Thymus (tissue), 11 donors: ENCODE results near the gene GOLGA6B. TPM values are rescaled to one million over a fixed set of nuclear protein-coding genes. Genes with fewer than 3 reads are reported as not detected.
"Not testable (repeated sequence)": the region's sequence is repeated elsewhere in the genome, so short reads cannot be mapped to it uniquely, and the experiment has no call there.

Experiments used
- DNase-seq, 9 donors: peaks; one replicate each; pipeline ENCODE4 v3.0.0-alpha.2; 2013; ENCODE audit warnings: low spot score in 9 of 9, low read depth in 6 of 9, missing footprints in 1 of 9
- H3K27ac ChIP-seq, 2 donors: one replicate each; pipeline ENCODE4 v1.5.1; 2013; ENCODE audit warnings: control low read depth in 1 of 2, low read depth in 1 of 2, low read length in 1 of 2, mild to moderate bottlenecking in 1 of 2, moderate library complexity in 1 of 2
- H3K27me3 ChIP-seq, 2 donors: one replicate each; pipeline ENCODE4 v1.5.1; 2013; ENCODE audit warnings: low read length in 1 of 2; ENCODE audit not compliant: control insufficient read depth in 2 of 2, insufficient read depth in 1 of 2
- H3K36me3 ChIP-seq, 2 donors: one replicate each; pipeline ENCODE4 v1.5.1; 2013; ENCODE audit warnings: low read length in 1 of 2, mild to moderate bottlenecking in 1 of 2, moderate library complexity in 1 of 2; ENCODE audit not compliant: control insufficient read depth in 2 of 2, insufficient read depth in 2 of 2
- H3K4me1 ChIP-seq, 2 donors: one replicate each; pipeline ENCODE4 v1.5.1; 2013; ENCODE audit warnings: low read length in 2 of 2; ENCODE audit not compliant: control insufficient read depth in 2 of 2, insufficient read depth in 2 of 2
- H3K4me3 ChIP-seq, 2 donors: one replicate each; pipeline ENCODE4 v1.5.1; 2013; ENCODE audit warnings: low read length in 2 of 2, control low read depth in 1 of 2, mild to moderate bottlenecking in 1 of 2
- H3K9me3 ChIP-seq, 2 donors: one replicate each; pipeline ENCODE4 v1.5.1; 2013; ENCODE audit warnings: low read length in 1 of 2, mild to moderate bottlenecking in 1 of 2; ENCODE audit not compliant: control insufficient read depth in 2 of 2, insufficient read depth in 1 of 2
- WGBS: extraction: QIAGEN DNeasy Blood & Tissue Kit; methylation state at CpG from one replicate; pipeline ENCODE4 v1.1.7; 2013; 5-methylcytosine and 5-hydroxymethylcytosine counted together
- polyA plus RNA-seq: library from polyadenylated mRNA; stranded (reverse); fragments of 200-250 nt; gene quantifications from one replicate; pipeline ENCODE4 v1.2.3, GENCODE V29; 2013
- total RNA-seq: library from RNA; stranded (reverse); fragments of 120-200 nt; gene quantifications from one replicate; pipeline ENCODE4 v1.2.4, GENCODE V29; 2013
- donor health status: healthy.

The GOLGA6B gene
- total and polyA plus RNA-seq, 2 donors: not detected

DNA sequence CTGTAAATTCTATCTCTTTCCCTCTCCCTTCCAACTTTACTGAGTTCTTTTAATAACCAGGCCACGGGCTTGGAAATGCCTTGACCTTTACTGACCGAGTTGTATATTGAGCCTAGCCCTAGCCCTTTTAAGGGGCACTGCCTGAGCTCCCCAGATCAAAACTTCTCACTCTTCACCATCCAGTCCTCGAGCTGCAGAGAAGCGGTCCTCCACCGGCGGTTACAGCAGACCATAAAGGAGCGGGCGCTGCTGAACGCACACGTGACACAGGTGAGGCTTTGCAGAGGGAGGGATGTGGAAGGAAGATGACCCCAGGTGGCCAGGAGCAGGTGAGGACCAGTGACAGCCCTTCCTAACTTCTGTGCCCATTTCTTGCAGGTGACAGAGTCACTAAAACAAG lies 6.6 kb downstream of the GOLGA6B start:
- not testable (repeated sequence) for DNase-seq, H3K4me3 ChIP-seq, H3K9me3 ChIP-seq, H3K36me3 ChIP-seq, H3K4me1 ChIP-seq, H3K27ac ChIP-seq, H3K27me3 ChIP-seq
- WGBS: 91% methylated on average over 8 of the region's 10 CpGs

GRCh38 chr15:72663931-72664330 lies 9.4 kb downstream of the GOLGA6B start:
- whole genome bisulfite sequencing: no CpG with 5 or more reads among the region's 8 CpGs
- not testable (repeated sequence) for H3K27ac ChIP-seq, H3K4me3 ChIP-seq, H3K4me1 ChIP-seq, H3K27me3 ChIP-seq, H3K36me3 ChIP-seq, H3K9me3 ChIP-seq, DNase-seq

- not testable (repeated sequence) for DNase-seq, H3K4me1 ChIP-seq, H3K27ac ChIP-seq, H3K4me3 ChIP-seq, H3K27me3 ChIP-seq, H3K9me3 ChIP-seq, H3K36me3 ChIP-seq
- 85% methylated on average over 5 of the region's 11 CpGs for WGBS
These were observed 11.2 kb downstream of the GOLGA6B start for GRCh38 chr15:72665706-72666105.

DNA sequence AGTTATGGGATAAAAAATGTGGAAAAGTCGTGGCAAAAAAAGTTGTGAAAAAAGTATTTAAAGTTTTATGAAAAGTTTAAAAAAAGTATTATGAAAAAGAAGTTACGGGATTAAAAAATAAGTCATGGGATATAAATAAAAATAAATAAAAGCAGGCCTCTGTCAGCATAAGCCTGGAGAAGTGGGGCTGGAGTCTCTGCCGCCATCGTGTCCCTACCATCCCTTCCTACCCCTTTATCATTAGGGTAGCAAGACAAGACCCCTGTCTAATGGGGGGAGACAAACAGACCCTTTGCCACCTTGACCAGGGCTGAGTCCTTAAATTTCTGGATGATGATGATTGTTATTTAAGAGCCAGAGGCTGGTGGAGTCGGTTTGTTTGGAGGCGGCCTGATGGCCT lies 15.3 kb downstream of the GOLGA6B start:
- not testable (repeated sequence) for H3K4me1 ChIP-seq, H3K9me3 ChIP-seq, DNase-seq, H3K4me3 ChIP-seq, H3K27me3 ChIP-seq, H3K36me3 ChIP-seq, H3K27ac ChIP-seq
- WGBS: 93% methylated on average over 5 of the region's 6 CpGs

DNA sequence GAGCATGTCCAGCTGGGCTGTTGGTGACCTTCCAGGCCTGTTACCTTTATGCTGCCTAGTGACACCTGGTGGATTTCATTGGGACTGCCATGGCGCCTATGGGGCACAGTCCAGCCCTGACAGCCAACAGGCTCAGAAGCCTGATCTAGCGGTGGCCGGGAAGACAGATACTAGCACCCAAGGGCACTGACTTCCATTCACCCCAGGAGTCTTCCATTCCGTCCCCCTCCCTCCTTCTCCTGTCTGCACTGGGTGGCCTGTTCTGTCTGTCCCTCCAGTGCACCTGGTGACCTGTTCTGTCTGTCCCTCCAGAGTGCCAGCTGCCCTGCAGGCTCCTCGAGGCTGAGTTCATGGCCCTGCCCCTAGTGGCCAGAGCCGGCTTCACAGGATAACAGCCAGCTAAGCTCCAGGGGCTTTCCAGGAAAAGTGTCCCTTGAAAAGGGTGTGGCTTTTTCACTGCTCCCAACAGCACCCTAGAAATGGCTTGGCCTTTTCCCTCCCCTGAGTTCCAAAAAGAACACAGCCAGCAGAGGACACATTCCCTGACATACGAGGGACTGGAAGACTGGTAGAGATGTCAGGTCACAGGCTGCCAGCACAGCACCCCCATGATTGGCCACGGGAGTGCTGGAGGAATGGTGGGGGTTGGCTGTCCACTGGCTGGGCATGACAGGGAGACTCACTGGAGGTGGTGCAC lies 16.3 kb downstream of the GOLGA6B start:
- not testable (repeated sequence) for H3K27me3 ChIP-seq, H3K27ac ChIP-seq, H3K36me3 ChIP-seq, H3K9me3 ChIP-seq, H3K4me1 ChIP-seq, H3K4me3 ChIP-seq
- WGBS: 9% methylated on average over 8 of the region's 8 CpGs
- DNase-seq: peak in 7 of 9 donors; percentile 29 to 76 (median 45)

GRCh38 chr15:72671525-72671924 lies 17.0 kb downstream of the GOLGA6B start:
- no peak overlapping the region for H3K27ac ChIP-seq
- no peak overlapping the region for H3K4me3 ChIP-seq
- H3K4me1 ChIP-seq: peaks cover 0 to 5% of the 10 kb centered on the region in 2 donors
- no peaks in the 10 kb centered on the region for H3K36me3 ChIP-seq
- no peak for DNase-seq
- 29% methylated on average over 3 of the region's 3 CpGs for WGBS
- no peaks in the 10 kb centered on the region for H3K9me3 ChIP-seq
- peaks cover 0 to 5% of the 10 kb centered on the region in 2 donors for H3K27me3 ChIP-seq

- no peak overlapping the region for H3K27ac ChIP-seq
- no peak overlapping the region for H3K4me3 ChIP-seq
- H3K36me3 ChIP-seq: no peaks in the 10 kb centered on the region
- H3K27me3 ChIP-seq: peaks cover 0 to 14% of the 10 kb centered on the region in 2 donors
- no peak for DNase-seq
- H3K4me1 ChIP-seq: no peaks in the 10 kb centered on the region
- 98% methylated on average over 4 of the region's 4 CpGs for WGBS
- H3K9me3 ChIP-seq: no peaks in the 10 kb centered on the region
These were observed 22.3 kb downstream of the GOLGA6B start for GRCh38 chr15:72676838-72677237.

DNA sequence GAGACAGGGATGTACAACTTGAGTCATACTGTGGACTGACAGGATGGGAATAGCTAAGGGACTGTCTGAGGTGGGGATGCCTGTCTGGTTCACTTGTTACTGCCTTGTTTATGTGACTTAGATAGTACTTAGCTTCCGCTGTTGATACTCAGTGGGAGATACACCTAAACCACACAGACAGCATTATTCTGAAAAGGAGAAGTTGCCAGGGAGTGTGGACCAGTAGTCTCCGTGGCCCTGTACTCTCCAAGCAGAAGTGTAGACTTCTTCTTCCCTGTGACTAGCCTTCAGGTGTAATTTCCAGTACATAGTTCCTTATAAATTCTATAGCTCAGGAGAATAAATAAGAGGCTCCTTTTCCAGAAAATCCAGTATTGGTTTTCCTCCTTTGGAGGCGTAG lies 26.4 kb downstream of the GOLGA6B start:
- Histone ChIP-seq H3K9me3 (no peaks in the 10 kb centered on the region), H3K4me3 (no peak overlapping the region), H3K36me3 (no peaks in the 10 kb centered on the region), H3K4me1 (peaks cover 0 to 4% of the 10 kb centered on the region in 2 donors), H3K27me3 (peaks cover 0 to 12% of the 10 kb centered on the region in 2 donors), H3K27ac (no peak overlapping the region)
- DNase-seq: no peak
- 38% methylated on average over 3 of the region's 3 CpGs for WGBS

- no peak for DNase-seq
- no peaks in the 10 kb centered on the region for H3K36me3 ChIP-seq
- peaks cover 0 to 12% of the 10 kb centered on the region in 2 donors for H3K27me3 ChIP-seq
- no peak overlapping the region for H3K4me3 ChIP-seq
- WGBS: 96% methylated on average over 3 of the region's 3 CpGs
- peaks cover 0 to 7% of the 10 kb centered on the region in 2 donors for H3K4me1 ChIP-seq
- H3K27ac ChIP-seq: no peak overlapping the region
- H3K9me3 ChIP-seq: no peaks in the 10 kb centered on the region
These were observed 28.3 kb downstream of the GOLGA6B start for GRCh38 chr15:72682772-72683171.
